NT2/D1 (cell line): Measurements from ENCODE around the gene MRPL2.

ENCODE experiments used
- SUZ12 ChIP-seq: IDR thresholded peaks from 2 replicates; pipeline ENCODE4 v1.6.1; 2011; ENCODE audit not compliant: insufficient read length, insufficient read depth; ENCODE audit errors: extremely low read depth
- YY1 ChIP-seq: IDR thresholded peaks from 2 replicates; pipeline ENCODE4 v1.6.1; 2011; ENCODE audit not compliant: insufficient read length, insufficient read depth
- ZNF274 ChIP-seq: IDR thresholded peaks from 2 replicates; pipeline ENCODE4 v1.6.1; 2011; ENCODE audit warnings: mild to moderate bottlenecking, low read depth, low read length

DNA sequence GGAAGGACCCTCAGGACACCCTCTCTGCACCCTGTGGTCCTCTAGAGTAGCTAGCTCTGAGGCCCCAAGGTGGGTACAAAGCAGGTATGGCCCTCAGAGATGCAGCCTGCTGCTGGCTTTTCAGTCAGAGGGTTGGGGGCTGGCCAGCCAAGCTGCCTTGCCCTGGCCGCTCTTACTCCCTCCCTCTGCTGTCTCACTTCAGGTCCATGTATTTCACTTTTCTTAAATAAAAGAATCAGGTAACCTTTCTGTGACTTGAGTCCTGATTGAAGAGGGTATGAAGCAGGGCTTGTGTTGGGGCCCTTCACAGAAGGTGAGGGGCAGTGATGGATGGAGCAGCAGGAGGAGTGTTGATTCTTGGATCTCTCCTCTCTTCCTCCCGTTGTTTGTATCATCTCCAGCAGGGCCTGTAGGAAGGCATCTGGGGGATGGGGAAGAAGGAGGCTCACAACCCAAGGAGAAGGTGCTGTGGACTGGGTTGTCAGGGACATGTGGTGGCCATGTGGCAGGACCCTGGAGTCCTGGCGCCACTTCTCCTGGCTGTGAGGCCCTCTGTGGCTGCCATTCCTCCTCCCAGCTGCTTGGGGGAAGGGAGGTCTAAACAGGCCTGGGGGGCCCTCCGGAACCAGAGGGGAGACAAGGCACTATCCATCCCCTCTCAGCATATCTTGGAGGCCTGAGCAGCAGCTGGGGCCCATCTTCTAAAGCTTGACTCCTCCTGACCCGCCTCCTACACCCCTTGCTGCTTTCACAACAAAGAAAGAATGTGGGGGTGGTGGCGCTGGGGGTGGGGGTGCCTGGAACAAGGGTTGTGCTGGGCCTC lies 15.8 kb upstream of the MRPL2 start:
- TF ChIP-seq YY1 (no peak), SUZ12 (no peak), ZNF274 (no peak)
